Left ventricle myocardium inferior (tissue), 1 donor: ENCODE data around the gene KIAA1217. TPM values are rescaled to one million over a fixed set of nuclear protein-coding genes. Genes with fewer than 3 reads are reported as not detected.

Experiments used
- DNase-seq: peaks from one replicate; pipeline ENCODE4 v3.0.0-alpha.2; 2020
- H3K27ac ChIP-seq: fragments of 200-600 bp; replicated peaks from 2 replicates; pipeline ENCODE4 v1.8.0; 2021
- H3K27me3 ChIP-seq: fragments of 200-600 bp; 2 replicates; pipeline ENCODE4 v1.8.0; 2021; ENCODE audit warnings: low read depth
- H3K36me3 ChIP-seq: fragments of 200-600 bp; 2 replicates; pipeline ENCODE4 v1.8.0; 2021
- H3K4me1 ChIP-seq: fragments of 200-600 bp; 2 replicates; pipeline ENCODE4 v1.8.0; 2021
- H3K4me3 ChIP-seq: fragments of 200-600 bp; 2 replicates; pipeline ENCODE4 v1.8.0; 2021; ENCODE audit warnings: mild to moderate bottlenecking, moderate library complexity
- H3K9me3 ChIP-seq: fragments of 200-600 bp; replicated peaks from 2 replicates; pipeline ENCODE4 v1.8.0; 2021
- intact Hi-C: fragments of 100-400 bp; cut with micrococcal nuclease; formaldehyde crosslinking; loops from one replicate; pipeline ENCODE4 v1.11.0; 2022
- total RNA-seq: library from RNA; stranded (reverse); fragmentation: NEBNext Ultra II Directional; extraction: Animal tissue kit (Norgen Biotek cat#: 25700); gene quantifications from one replicate; pipeline ENCODE4 v1.2.1, GENCODE V29; 2021
- TF ChIP-seq, protein P1 (sequence below): fragments of 200-600 bp; IDR thresholded peaks from 2 replicates; pipeline ENCODE4 v1.8.0; 2021; ENCODE audit warnings: antibody characterized with exemption, mild to moderate bottlenecking, borderline replicate concordance
- donor health status: DM: no; HTN: yes; CAD: no; lungs with severe emphysema.

KIAA1217 gene
- total RNA-seq, 1 donor from 2014 or later, result 30.2 TPM

- DNase-seq, result no peak
- H3K27ac ChIP-seq, result no peak overlapping the region
- H3K4me1 ChIP-seq, result peaks cover 26% of the 10 kb centered on the region
- TF ChIP-seq, protein P1, sequence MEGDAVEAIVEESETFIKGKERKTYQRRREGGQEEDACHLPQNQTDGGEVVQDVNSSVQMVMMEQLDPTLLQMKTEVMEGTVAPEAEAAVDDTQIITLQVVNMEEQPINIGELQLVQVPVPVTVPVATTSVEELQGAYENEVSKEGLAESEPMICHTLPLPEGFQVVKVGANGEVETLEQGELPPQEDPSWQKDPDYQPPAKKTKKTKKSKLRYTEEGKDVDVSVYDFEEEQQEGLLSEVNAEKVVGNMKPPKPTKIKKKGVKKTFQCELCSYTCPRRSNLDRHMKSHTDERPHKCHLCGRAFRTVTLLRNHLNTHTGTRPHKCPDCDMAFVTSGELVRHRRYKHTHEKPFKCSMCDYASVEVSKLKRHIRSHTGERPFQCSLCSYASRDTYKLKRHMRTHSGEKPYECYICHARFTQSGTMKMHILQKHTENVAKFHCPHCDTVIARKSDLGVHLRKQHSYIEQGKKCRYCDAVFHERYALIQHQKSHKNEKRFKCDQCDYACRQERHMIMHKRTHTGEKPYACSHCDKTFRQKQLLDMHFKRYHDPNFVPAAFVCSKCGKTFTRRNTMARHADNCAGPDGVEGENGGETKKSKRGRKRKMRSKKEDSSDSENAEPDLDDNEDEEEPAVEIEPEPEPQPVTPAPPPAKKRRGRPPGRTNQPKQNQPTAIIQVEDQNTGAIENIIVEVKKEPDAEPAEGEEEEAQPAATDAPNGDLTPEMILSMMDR, result no peak
- H3K36me3 ChIP-seq, result peaks cover 11% of the 10 kb centered on the region
- no peaks in the 10 kb centered on the region for H3K27me3 ChIP-seq
- no peaks in the 10 kb centered on the region for H3K9me3 ChIP-seq
- intact Hi-C loops, result no loop called here
- H3K4me3 ChIP-seq, result no peak overlapping the region
Observed at GRCh38 chr10:24269476-24269875, 60.5 kb downstream of the KIAA1217 start.

DNA sequence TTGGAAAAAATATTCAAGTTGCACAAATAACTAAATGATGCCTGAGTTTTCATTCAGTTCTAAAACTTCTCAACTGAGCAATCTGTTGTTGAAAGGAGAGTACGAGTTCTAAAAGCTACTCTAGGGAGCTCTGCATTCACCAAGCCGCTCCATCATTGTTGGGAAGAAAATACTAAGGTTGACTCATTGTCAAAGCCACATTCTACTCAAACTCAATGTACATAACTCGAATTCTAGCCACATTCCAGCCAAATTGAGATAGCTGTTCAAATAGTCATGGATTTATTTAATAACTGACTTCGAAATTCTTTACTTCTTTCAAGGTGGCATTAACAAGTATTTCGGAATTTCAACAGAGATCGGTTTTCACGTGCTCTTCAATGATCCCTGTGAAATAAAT is 63.4 kb downstream of the KIAA1217 start:
- DNase-seq, result no peak
- TF ChIP-seq, protein P1, result no peak
- Histone ChIP-seq H3K9me3 (no peaks in the 10 kb centered on the region), H3K4me1 (peaks cover 19% of the 10 kb centered on the region), H3K4me3 (no peak overlapping the region), H3K27ac (no peak overlapping the region), H3K36me3 (peaks cover 10% of the 10 kb centered on the region), H3K27me3 (no peaks in the 10 kb centered on the region)
- intact Hi-C loops, result no loop called here

DNA sequence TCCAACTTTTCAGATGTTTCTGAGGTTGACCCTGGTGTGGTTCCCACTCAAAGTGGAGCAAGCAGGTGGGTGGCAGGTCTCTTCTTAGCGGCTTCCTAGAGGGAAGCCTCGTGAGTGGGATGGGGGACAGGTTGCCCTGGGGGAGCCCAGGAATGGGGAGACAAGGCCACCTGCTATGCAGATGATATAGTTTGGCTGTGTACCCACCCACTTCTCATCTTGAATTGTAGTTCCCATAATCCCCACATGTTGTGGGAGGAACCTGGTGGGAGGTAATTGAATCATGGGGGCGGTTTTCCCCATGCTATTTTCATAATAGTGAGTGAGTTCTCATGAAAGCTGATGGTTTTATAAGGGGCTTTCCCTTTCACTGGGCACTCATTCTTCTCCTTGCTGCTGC is 68.3 kb downstream of the KIAA1217 start:
- no peak overlapping the region for H3K4me3 ChIP-seq
- H3K27me3 ChIP-seq, result no peaks in the 10 kb centered on the region
- peak overlapping the region; percentile 75 for H3K27ac ChIP-seq
- no peak for DNase-seq
- intact Hi-C loops, result no loop called here
- peaks cover 34% of the 10 kb centered on the region for H3K4me1 ChIP-seq
- TF ChIP-seq, protein P1, result no peak
- peaks cover 13% of the 10 kb centered on the region for H3K9me3 ChIP-seq
- no peaks in the 10 kb centered on the region for H3K36me3 ChIP-seq

DNA sequence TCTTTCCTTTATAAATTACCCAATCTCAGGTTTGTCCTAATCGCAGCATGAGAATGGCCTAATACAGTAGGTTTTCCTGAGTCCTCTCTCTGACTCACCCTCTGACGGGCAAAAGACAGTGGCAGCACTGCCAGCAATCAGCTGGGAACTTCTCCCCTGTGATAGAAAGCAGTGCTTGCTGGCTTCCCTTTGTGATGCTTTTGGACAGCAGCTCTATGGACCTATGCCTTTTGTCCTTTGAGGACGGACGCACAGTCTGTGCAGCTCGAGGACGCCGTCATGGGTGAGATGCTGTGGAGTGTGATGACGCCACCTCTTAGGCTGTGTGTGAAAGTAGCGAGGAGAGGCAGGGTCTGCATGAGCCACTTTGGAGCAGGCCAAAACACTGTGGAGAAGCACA is 68.8 kb downstream of the KIAA1217 start:
- Histone ChIP-seq H3K36me3 (peaks cover 4% of the 10 kb centered on the region), H3K27me3 (no peaks in the 10 kb centered on the region), H3K27ac (peak overlapping the region; percentile 75), H3K4me3 (no peak overlapping the region), H3K4me1 (peaks cover 31% of the 10 kb centered on the region), H3K9me3 (peaks cover 13% of the 10 kb centered on the region)
- intact Hi-C loops, result no loop called here
- peak; percentile 22 for DNase-seq
- TF ChIP-seq, protein P1, result no peak

DNA sequence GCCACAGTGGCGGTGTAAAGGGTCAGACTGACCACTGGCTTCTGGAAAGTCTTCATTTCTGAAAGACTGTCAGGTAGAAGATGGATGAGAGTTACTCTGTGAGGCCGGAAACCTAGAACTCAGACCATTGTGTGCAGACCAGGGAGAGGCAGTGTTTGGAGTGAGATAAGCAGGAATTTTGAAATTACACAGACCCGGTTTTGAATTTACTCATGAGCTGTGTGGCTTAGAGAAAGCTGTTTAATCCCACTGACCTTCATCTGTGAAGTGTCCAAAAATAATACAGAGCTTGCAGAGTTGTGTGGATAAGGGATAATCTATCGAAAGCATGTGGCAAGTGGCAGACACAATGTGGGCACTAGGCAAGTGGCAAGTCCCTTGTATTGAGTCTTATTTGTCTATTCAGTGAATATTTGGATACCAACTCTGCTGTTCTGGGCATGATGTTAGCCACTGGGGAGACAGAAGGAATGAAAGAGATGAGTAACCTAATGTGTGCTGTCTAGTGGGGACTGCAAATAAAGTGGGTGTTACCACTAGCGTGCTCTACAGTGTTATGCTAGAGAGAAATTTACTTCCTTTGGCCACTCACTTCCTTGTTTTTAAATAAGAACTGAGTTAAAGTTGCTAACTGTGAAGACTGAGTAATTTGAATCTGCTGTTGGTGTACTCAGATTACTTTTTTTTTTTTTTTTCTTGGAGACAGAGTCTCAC is 69.4 kb downstream of the KIAA1217 start:
- intact Hi-C loops, result no loop called here
- peaks cover 13% of the 10 kb centered on the region for H3K9me3 ChIP-seq
- H3K27me3 ChIP-seq, result no peaks in the 10 kb centered on the region
- H3K4me1 ChIP-seq, result peaks cover 25% of the 10 kb centered on the region
- H3K27ac ChIP-seq, result peak overlapping the region; percentile 75
- H3K4me3 ChIP-seq, result no peak overlapping the region
- peaks cover 9% of the 10 kb centered on the region for H3K36me3 ChIP-seq
- TF ChIP-seq, protein P1, result no peak
- DNase-seq, result no peak
